ENCODE results near the gene RASSF5. TPM values are rescaled to one million over a fixed set of nuclear protein-coding genes. Genes with fewer than 3 reads are reported as not detected.

RASSF5 gene
- total and polyA plus RNA-seq, 2 experiments from 2014 or later, result 1.6 to 2.0 TPM

DNA sequence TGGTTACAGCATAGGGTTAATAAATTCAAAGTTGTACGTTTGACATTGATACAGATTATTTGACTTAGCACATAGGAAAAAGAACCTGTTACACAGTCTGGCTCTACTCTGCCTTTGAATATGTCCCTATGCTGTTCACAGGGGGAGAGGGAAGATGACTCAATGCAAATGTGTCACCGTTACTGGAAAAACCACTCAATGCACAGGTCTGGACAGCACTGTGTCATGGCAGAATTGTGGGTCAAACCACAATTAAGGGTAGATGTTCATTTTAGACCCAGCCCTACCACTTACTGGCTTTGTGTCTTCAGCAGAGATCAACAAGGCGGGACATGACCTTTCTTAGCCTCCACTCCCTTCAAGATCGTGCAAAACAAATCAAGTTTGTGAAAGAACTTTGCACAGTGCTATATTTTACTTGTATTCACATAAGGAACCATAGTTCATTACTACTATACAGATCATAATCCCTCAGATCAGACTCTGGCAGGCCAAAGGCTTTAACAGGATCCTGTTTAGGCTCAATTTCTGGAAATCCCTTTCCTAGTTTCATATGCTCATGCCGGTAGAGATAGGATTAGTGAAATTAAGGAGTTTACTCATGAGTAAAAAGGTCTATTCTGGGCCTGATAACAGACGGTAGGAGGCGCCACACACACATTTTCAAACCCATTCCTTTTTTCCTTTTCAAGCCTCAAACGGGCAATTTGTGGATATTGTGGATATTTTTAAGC is 82.9 kb downstream of the RASSF5 start:
- H3K36me3 ChIP-seq (replicated peaks; ENCODE audit: insufficient read depth, low read depth), result no peaks in the 10 kb centered on the region
- H3K27ac ChIP-seq, result no peak overlapping the region
- H4K20me1 ChIP-seq (ENCODE audit: insufficient read depth, poor library complexity, severe bottlenecking), result no peaks in the 10 kb centered on the region
- H3K9me3 ChIP-seq (ENCODE audit: low read depth), result no peaks in the 10 kb centered on the region
- H3K79me2 ChIP-seq, result no peaks in the 10 kb centered on the region
- H3K4me2 ChIP-seq, result no peak overlapping the region
- H3K9me2 ChIP-seq (replicated peaks; ENCODE audit: insufficient read depth), result no peaks in the 10 kb centered on the region
- H2AFZ ChIP-seq, result no peak overlapping the region
- 61% methylated on average over 8 of the region's 8 CpGs for WGBS (ENCODE audit: low lambda C conversion rate, missing lambda C conversion rate)
- TF ChIP-seq EZH2 (IDR thresholded peaks at IDR 0.05; ENCODE audit: borderline replicate concordance), result no peak
- TF ChIP-seq, protein P1, sequence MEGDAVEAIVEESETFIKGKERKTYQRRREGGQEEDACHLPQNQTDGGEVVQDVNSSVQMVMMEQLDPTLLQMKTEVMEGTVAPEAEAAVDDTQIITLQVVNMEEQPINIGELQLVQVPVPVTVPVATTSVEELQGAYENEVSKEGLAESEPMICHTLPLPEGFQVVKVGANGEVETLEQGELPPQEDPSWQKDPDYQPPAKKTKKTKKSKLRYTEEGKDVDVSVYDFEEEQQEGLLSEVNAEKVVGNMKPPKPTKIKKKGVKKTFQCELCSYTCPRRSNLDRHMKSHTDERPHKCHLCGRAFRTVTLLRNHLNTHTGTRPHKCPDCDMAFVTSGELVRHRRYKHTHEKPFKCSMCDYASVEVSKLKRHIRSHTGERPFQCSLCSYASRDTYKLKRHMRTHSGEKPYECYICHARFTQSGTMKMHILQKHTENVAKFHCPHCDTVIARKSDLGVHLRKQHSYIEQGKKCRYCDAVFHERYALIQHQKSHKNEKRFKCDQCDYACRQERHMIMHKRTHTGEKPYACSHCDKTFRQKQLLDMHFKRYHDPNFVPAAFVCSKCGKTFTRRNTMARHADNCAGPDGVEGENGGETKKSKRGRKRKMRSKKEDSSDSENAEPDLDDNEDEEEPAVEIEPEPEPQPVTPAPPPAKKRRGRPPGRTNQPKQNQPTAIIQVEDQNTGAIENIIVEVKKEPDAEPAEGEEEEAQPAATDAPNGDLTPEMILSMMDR (IDR thresholded peaks at IDR 0.05; ENCODE audit: poor library complexity), result peak; percentile 42
- TF ChIP-seq EZH2phosphoT487 (IDR thresholded peaks at IDR 0.05; ENCODE audit: low read depth, severe bottlenecking, unreplicated experiment), result no peak
- no peaks in the 10 kb centered on the region for H3K4me1 ChIP-seq (ENCODE audit: insufficient read depth)
- H3K4me3 ChIP-seq, result no peak overlapping the region
- no peak for DNase-seq (ENCODE audit: low spot score)
- H3K27me3 ChIP-seq, result no peaks in the 10 kb centered on the region

DNA sequence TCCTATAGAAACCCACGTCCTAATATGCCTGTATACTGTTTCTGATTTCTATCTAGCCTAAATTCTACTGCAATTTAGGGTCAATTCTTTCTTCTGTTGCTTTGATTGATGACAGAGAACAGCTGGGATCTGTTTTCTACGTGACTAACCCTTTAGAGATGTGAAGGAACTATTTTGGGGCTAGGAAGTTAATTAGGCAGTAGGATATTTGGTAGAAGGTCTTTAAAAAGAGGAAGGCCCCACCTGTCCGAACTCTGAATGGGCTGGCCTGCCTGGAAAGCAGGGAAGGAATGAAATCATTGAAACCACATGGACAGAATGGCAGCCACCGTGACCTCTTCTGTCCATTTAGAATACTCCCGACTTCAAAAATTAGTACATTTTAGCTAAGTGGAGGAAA is 83.9 kb downstream of the RASSF5 start:
- no peak for DNase-seq (ENCODE audit: low spot score)
- WGBS (ENCODE audit: low lambda C conversion rate, missing lambda C conversion rate), result 86% methylated on average over 5 of the region's 5 CpGs
- Histone ChIP-seq H3K4me1 (ENCODE audit: insufficient read depth) (no peaks in the 10 kb centered on the region), H3K27me3 (no peaks in the 10 kb centered on the region), H3K27ac (no peak overlapping the region), H3K79me2 (no peaks in the 10 kb centered on the region), H4K20me1 (ENCODE audit: insufficient read depth, poor library complexity, severe bottlenecking) (no peaks in the 10 kb centered on the region), H3K9me3 (ENCODE audit: low read depth) (no peaks in the 10 kb centered on the region), H2AFZ (no peak overlapping the region), H3K36me3 (replicated peaks; ENCODE audit: insufficient read depth, low read depth) (no peaks in the 10 kb centered on the region), H3K4me2 (no peak overlapping the region), H3K4me3 (no peak overlapping the region), H3K9me2 (replicated peaks; ENCODE audit: insufficient read depth) (no peaks in the 10 kb centered on the region)
- TF ChIP-seq EZH2phosphoT487 (IDR thresholded peaks at IDR 0.05; ENCODE audit: low read depth, severe bottlenecking, unreplicated experiment), result no peak
- TF ChIP-seq, protein P1 (IDR thresholded peaks at IDR 0.05; ENCODE audit: poor library complexity), result no peak
- TF ChIP-seq EZH2 (IDR thresholded peaks at IDR 0.05; ENCODE audit: borderline replicate concordance), result no peak

DNA sequence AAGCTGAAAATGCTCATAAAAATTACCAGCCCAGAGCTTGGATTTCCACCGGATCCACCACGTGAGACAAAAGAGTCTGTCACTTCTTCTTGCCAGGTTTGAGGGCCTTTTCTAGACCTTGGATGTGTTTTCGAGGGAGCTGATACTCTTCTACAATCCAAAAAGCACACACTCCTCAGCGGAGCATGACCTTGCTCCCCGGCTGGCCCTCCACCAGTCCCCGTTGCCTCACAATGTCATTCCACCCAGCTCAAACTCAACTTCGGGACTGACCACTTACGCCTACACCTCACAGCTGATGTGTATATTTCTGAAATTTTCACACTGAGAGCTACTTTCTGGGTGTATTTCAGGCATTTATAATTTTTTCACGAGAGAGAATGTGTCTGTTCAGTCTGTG is 84.4 kb downstream of the RASSF5 start:
- Histone ChIP-seq H3K79me2 (no peaks in the 10 kb centered on the region), H3K27ac (no peak overlapping the region), H3K4me2 (no peak overlapping the region), H3K9me3 (ENCODE audit: low read depth) (no peaks in the 10 kb centered on the region), H3K36me3 (replicated peaks; ENCODE audit: insufficient read depth, low read depth) (no peaks in the 10 kb centered on the region), H4K20me1 (ENCODE audit: insufficient read depth, poor library complexity, severe bottlenecking) (no peaks in the 10 kb centered on the region), H3K9me2 (replicated peaks; ENCODE audit: insufficient read depth) (no peaks in the 10 kb centered on the region), H3K4me1 (ENCODE audit: insufficient read depth) (no peaks in the 10 kb centered on the region), H3K27me3 (no peaks in the 10 kb centered on the region), H3K4me3 (no peak overlapping the region), H2AFZ (no peak overlapping the region)
- TF ChIP-seq EZH2 (IDR thresholded peaks at IDR 0.05; ENCODE audit: borderline replicate concordance), result no peak
- no peak for TF ChIP-seq EZH2phosphoT487 (IDR thresholded peaks at IDR 0.05; ENCODE audit: low read depth, severe bottlenecking, unreplicated experiment)
- TF ChIP-seq, protein P1 (IDR thresholded peaks at IDR 0.05; ENCODE audit: poor library complexity), result no peak
- no peak for DNase-seq (ENCODE audit: low spot score)
- WGBS (ENCODE audit: low lambda C conversion rate, missing lambda C conversion rate), result 97% methylated on average over 9 of the region's 9 CpGs

Data from hepatocyte (in vitro differentiated cells).